HCEC 1CT (cell line): ENCODE data around the gene SYT9.

Experiments
- DNase-seq: peaks from one replicate; pipeline ENCODE4 v3.0.0-alpha.2; 2017

Gene SYT9

GRCh38 chr11:7428196-7428595 lies 176.5 kb downstream of the SYT9 start:
- DNase-seq: no peak

- no peak for DNase-seq
Observed at GRCh38 chr11:7430496-7430895, 178.8 kb downstream of the SYT9 start.

GRCh38 chr11:7435176-7435575 lies 183.5 kb downstream of the SYT9 start:
- no peak for DNase-seq

- DNase-seq: no peak
Observed at GRCh38 chr11:7436146-7436545, 184.4 kb downstream of the SYT9 start.

- no peak for DNase-seq
Observed at GRCh38 chr11:7436657-7437056, 185.0 kb downstream of the SYT9 start.

GRCh38 chr11:7437696-7438095 lies 186.0 kb downstream of the SYT9 start:
- DNase-seq: peak; percentile 40

GRCh38 chr11:7439746-7440320 lies 188.1 kb downstream of the SYT9 start:
- DNase-seq: no peak

- peak; percentile 35 for DNase-seq
Observed at GRCh38 chr11:7442588-7443215, 191.0 kb downstream of the SYT9 start.

GRCh38 chr11:7444091-7444981 lies 192.6 kb downstream of the SYT9 start:
- no peak for DNase-seq

GRCh38 chr11:7445564-7445963 lies 193.9 kb downstream of the SYT9 start:
- no peak for DNase-seq

GRCh38 chr11:7448201-7448600 lies 196.5 kb downstream of the SYT9 start:
- DNase-seq: no peak

GRCh38 chr11:7449211-7449840 lies 197.6 kb downstream of the SYT9 start:
- no peak for DNase-seq

GRCh38 chr11:7449841-7450214 lies 198.1 kb downstream of the SYT9 start:
- no peak for DNase-seq

GRCh38 chr11:7450836-7451235 lies 199.1 kb downstream of the SYT9 start:
- no peak for DNase-seq

- DNase-seq: no peak
Observed at GRCh38 chr11:7451520-7451919, 199.8 kb downstream of the SYT9 start.

GRCh38 chr11:7451952-7452494 lies 200.3 kb downstream of the SYT9 start:
- DNase-seq: no peak

- no peak for DNase-seq
Observed at GRCh38 chr11:7454854-7455253, 203.2 kb downstream of the SYT9 start.

- DNase-seq: no peak
Observed at GRCh38 chr11:7457211-7457610, 205.5 kb downstream of the SYT9 start.

- DNase-seq: no peak
Observed at GRCh38 chr11:7462706-7463105, 211.0 kb downstream of the SYT9 start.

- DNase-seq: peak; percentile 22
Observed at GRCh38 chr11:7467652-7468051, 215.9 kb downstream of the SYT9 start.

GRCh38 chr11:7469351-7469865 lies 217.7 kb downstream of the SYT9 start:
- DNase-seq: no peak

- no peak for DNase-seq
Observed at GRCh38 chr11:7471071-7471470, 219.4 kb downstream of the SYT9 start.

GRCh38 chr11:7473717-7474116 lies 222.0 kb downstream of the SYT9 start:
- no peak for DNase-seq
